GM12891 (cell line): ENCODE data around the gene GLT8D1.
"Not testable (repeated sequence)": the region's sequence is repeated elsewhere in the genome, so short reads cannot be mapped to it uniquely, and the experiment has no call there.

ENCODE experiments used
- DNase-seq: peaks from one replicate; pipeline ENCODE4 v3.0.0; 2011; ENCODE audit warnings: low spot score; ENCODE audit not compliant: insufficient read length
- FAIRE-seq: peaks from 2 replicates; lab custom pipeline; 2011; peaks lifted over from hg19 to GRCh38; lab: Jason Lieb, UNC
- PAX5 ChIP-seq: IDR thresholded peaks from 2 replicates; pipeline ENCODE4 v1.6.1; 2011; ENCODE audit warnings: low read length, moderate library complexity, mild to moderate bottlenecking; ENCODE audit not compliant: insufficient read depth, severe bottlenecking
- POLR2A ChIP-seq: IDR thresholded peaks from 2 replicates; pipeline ENCODE4 v1.6.1; 2011; ENCODE audit warnings: low read depth, low read length, control low read depth
- POLR2AphosphoS5 ChIP-seq: IDR thresholded peaks from 2 replicates; pipeline ENCODE4 v1.6.1; 2011; ENCODE audit warnings: low read depth, low read length, control low read depth
- POU2F2 ChIP-seq: IDR thresholded peaks from 2 replicates; pipeline ENCODE4 v1.6.1; 2011; ENCODE audit warnings: low read depth, mild to moderate bottlenecking, control low read depth, low read length, moderate library complexity
- SPI1 ChIP-seq: IDR thresholded peaks from 2 replicates; pipeline ENCODE4 v1.6.1; 2011; ENCODE audit warnings: low read depth, low read length, control low read depth
- TAF1 ChIP-seq: IDR thresholded peaks from 2 replicates; pipeline ENCODE4 v1.6.1; 2011; ENCODE audit warnings: low read depth, low read length, control low read depth

GLT8D1 gene

DNA sequence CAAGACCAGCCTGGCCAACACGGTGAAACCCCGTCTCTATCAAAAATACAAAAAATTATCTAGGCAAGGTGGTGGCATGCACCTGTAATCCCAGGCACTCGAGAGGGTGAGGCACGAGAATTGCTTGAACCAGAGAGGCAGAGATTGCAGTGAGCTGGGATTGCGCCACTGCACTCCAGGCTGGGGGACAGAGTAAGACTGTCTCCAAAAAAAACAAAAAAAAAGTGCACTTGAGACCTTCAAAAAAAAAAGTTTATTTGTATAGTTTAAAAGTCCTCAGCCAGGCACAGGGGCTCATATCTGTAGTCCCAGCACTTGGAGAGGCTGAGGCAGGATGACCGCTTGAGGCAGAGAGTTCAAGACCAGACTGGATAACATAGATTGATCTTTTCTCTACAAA is 22.0 kb downstream of the GLT8D1 start:
- DNase-seq (no peak), FAIRE-seq (no peak)

DNA sequence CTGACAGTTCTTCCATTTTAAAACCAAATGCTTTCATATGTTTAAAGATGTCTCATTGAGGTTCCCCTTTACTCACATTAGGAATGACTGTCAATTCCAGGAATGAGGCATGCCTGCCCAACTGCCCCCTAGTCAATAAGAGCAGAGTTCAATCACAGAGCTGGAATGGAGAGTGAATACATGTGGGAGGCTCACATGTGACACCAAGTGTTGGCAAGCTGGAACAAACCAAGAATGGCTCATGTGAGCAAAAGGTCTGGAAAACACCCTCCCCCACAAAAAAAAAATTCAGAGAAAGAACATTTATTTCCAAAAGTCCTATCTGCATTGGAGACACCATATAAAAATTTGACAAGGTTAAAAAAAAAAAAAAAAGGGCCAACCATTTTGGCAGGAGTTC is 23.6 kb downstream of the GLT8D1 start:
- FAIRE-seq (peak; percentile 82), DNase-seq (no peak)
- no peak for TF ChIP-seq SPI1

More for the DNA sequence above, 22.0 kb downstream of the GLT8D1 start:
- no peak for TF ChIP-seq POU2F2
- no peak for TF ChIP-seq TAF1
- no peak for TF ChIP-seq POLR2A
- no peak for TF ChIP-seq POLR2AphosphoS5
- no peak for TF ChIP-seq PAX5
- TF ChIP-seq SPI1: no peak

DNA sequence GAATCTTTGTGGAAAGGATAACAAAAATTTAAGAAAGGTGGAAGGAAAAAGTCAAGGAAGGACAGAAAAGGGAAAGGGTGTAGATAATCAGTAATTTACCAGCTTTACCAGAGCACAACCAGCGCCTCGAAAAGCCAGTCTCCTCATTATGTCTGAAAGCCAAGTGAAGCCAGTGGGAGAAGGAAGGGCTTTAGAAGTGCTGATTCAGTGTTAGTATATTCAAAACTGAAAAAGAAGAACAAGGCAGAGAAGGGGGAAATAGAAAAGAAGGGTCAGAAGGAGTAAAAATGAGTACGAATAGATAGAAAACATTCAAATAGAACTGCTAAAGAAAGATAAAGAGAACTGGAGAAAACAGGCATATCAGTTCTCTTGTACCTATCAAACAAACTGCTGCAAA is 24.0 kb downstream of the GLT8D1 start:
- FAIRE-seq (no peak), DNase-seq (no peak)
- TF ChIP-seq TAF1: no peak

DNA sequence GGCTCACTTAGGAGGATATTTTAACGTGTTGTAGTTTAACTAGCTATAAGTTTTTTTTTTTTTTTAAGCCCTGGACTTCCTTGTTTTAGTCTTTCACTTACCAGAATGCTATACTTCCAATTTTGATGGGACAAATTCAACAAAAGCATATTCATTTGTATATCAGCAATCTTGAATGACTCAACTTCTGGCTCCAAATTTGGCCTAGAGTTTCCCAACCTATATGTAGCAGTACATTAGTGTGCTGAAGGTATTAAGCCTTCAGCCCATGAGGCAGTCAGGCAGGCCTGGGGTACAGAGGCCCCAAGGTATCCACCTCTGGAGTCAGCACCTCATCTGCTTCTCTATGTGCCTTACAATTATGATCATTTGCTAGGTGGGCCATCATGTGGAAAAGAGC is 25.8 kb downstream of the GLT8D1 start:
- TF ChIP-seq TAF1 (no peak), SPI1 (no peak), POU2F2 (no peak), POLR2AphosphoS5 (no peak), POLR2A (no peak), PAX5 (no peak)
- peak; percentile 35 for FAIRE-seq
- no peak for DNase-seq

- FAIRE-seq (no peak), DNase-seq (no peak)
- TF ChIP-seq SPI1: no peak
- TF ChIP-seq TAF1: no peak
- TF ChIP-seq POLR2A: no peak
- no peak for TF ChIP-seq POU2F2
- no peak for TF ChIP-seq PAX5
- no peak for TF ChIP-seq POLR2AphosphoS5
These were observed 26.4 kb downstream of the GLT8D1 start for GRCh38 chr3:52679199-52679538.

GRCh38 chr3:52678265-52679198 is 27.1 kb downstream of the GLT8D1 start:
- FAIRE-seq (no peak), DNase-seq (no peak)
- TF ChIP-seq TAF1 (no peak), PAX5 (no peak), POU2F2 (no peak), POLR2A (no peak), SPI1 (no peak)

GRCh38 chr3:52676201-52676600 is 29.4 kb downstream of the GLT8D1 start:
- not testable (repeated sequence) for DNase-seq, FAIRE-seq

GRCh38 chr3:52671676-52672075 is 33.9 kb downstream of the GLT8D1 start:
- no peak for FAIRE-seq
- no peak for TF ChIP-seq POU2F2
- no peak for TF ChIP-seq POLR2A
- TF ChIP-seq SPI1: no peak
- no peak for TF ChIP-seq POLR2AphosphoS5
- no peak for TF ChIP-seq PAX5
- no peak for TF ChIP-seq TAF1
- DNase-seq: no peak

DNA sequence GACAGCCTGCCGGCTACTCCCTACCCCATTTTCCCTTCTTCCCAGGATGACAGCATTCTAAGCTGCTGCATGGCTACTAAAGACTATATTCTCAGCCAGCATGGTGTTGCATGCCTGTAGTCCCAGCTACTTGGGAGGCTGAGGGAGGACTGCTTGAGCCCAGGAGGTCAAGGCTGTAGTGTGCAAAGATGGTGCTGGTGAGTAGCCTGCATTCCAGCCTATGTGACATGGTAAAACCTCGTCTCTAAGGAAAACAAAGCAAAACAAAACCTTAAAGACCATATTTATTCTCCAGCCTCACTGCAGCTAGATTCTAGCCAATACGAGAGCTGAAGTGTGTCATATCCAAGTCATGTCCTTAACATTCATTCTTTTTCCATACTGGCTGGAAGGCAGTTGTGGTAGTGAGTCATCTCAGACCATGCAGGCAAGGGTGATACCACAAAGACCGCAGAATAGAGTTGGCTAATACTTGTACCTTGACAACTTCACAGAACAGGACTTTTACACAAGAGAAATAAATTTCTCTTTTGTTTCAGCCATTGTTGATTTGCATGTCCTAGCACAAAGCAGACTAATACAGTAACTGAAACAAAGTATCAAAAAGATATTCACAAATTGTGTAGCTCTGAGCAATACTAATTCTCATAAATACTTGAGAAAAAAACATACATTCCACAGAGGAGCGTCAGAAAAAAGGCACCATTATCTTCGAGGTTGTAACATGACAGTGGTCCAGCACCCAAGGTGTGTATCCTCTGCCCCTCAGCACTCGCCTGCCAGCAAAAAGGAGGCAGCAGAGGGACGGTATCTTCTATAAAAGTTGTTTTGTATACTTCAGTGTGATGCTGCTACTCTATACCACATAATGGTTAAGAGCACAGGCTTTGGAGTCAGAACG is 34.7 kb downstream of the GLT8D1 start:
- FAIRE-seq: peak; percentile 88
- no peak for DNase-seq
- TF ChIP-seq TAF1: no peak
- TF ChIP-seq POU2F2: peak; percentile 40; the same call in 1 of the 2 replicates
- no peak for TF ChIP-seq POLR2AphosphoS5
- no peak for TF ChIP-seq POLR2A

DNA sequence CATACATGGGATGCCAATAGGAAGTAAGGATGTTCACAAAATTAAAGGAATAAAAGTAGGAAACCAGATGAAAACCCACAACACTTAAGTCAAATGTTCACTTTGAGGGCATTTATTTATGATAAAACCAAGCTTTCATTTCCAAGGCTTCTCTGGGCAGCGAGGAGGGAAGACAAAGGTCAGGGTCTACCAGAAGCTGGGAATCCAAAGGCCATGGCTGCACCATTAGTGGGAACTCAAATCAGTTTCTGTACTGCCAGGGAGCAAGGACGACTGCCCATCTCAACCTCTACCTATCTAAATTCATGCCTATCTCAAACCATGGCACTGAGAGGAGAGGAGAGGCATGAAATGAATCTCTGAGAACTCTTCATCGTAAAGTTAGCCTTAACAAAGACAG is 42.5 kb downstream of the GLT8D1 start:
- no peak for DNase-seq
- FAIRE-seq: no peak
- TF ChIP-seq PAX5 (no peak), TAF1 (no peak), SPI1 (no peak)
